GM18526 (cell line): ENCODE data around the gene FNBP1L.

Experiments used
- POLR2A ChIP-seq: IDR thresholded peaks from 3 replicates; pipeline ENCODE4 v1.6.1; 2011; ENCODE audit not compliant: insufficient read length; ENCODE audit errors: extremely low read depth

FNBP1L gene

GRCh38 chr1:93584261-93585003, 136.5 kb downstream of the FNBP1L start:
- no peak for TF ChIP-seq POLR2A

GRCh38 chr1:93585059-93585966, 137.4 kb downstream of the FNBP1L start:
- no peak for TF ChIP-seq POLR2A

- TF ChIP-seq POLR2A = no peak
These were observed 139.4 kb downstream of the FNBP1L start for GRCh38 chr1:93587354-93587753.

GRCh38 chr1:93588206-93588605, 140.3 kb downstream of the FNBP1L start:
- no peak for TF ChIP-seq POLR2A

GRCh38 chr1:93588955-93589354, 141.0 kb downstream of the FNBP1L start:
- no peak for TF ChIP-seq POLR2A

- no peak for TF ChIP-seq POLR2A
These were observed 144.0 kb downstream of the FNBP1L start for GRCh38 chr1:93591676-93592550.

- no peak for TF ChIP-seq POLR2A
These were observed 144.6 kb downstream of the FNBP1L start for GRCh38 chr1:93592551-93592949.

- TF ChIP-seq POLR2A = no peak
These were observed 146.1 kb downstream of the FNBP1L start for GRCh38 chr1:93593854-93594602.

GRCh38 chr1:93594603-93594880, 146.6 kb downstream of the FNBP1L start:
- TF ChIP-seq POLR2A = no peak

GRCh38 chr1:93595266-93595665, 147.3 kb downstream of the FNBP1L start:
- no peak for TF ChIP-seq POLR2A

GRCh38 chr1:93595743-93596142, 147.8 kb downstream of the FNBP1L start:
- TF ChIP-seq POLR2A = no peak

- no peak for TF ChIP-seq POLR2A
These were observed 148.6 kb downstream of the FNBP1L start for GRCh38 chr1:93596329-93597089.

- no peak for TF ChIP-seq POLR2A
These were observed 149.8 kb downstream of the FNBP1L start for GRCh38 chr1:93597709-93598108.

- TF ChIP-seq POLR2A = no peak
These were observed 150.5 kb downstream of the FNBP1L start for GRCh38 chr1:93598396-93598795.
